Thoracic aorta (tissue), 2 donors: ENCODE results near the gene RAP1GAP2. TPM values are rescaled to one million over a fixed set of nuclear protein-coding genes. Genes with fewer than 3 reads are reported as not detected.
"Not testable (repeated sequence)": the region's sequence is repeated elsewhere in the genome, so short reads cannot be mapped to it uniquely, and the experiment has no call there.

Source experiments
- ATAC-seq: fragments of 150-250 bp; one replicate; pipeline ENCODE4 v1.8.0; 2017; ENCODE audit warnings: low read depth; ENCODE audit not compliant: insufficient number of reproducible peaks, low FRiP score
- DNase-seq: peaks from one replicate; pipeline ENCODE4 v3.0.0-alpha.2; 2020; ENCODE audit warnings: low spot score
- H3K27ac ChIP-seq, 2 donors: fragments of 200-600 bp; sonication (generic); 1 replicate in 1 of 2; 2 replicates in 1 of 2; pipeline ENCODE4 v1.5.1; 2016; ENCODE audit warnings: mild to moderate bottlenecking in 2 of 2, moderate library complexity in 2 of 2
- H3K27me3 ChIP-seq: fragments of 200-600 bp; sonication (generic); replicated peaks from 2 replicates; pipeline ENCODE4 v1.6.0; 2016; ENCODE audit warnings: mild to moderate bottlenecking; ENCODE audit not compliant: insufficient read depth
- H3K36me3 ChIP-seq: fragments of 200-600 bp; sonication (generic); one replicate; pipeline ENCODE4 v1.5.1; 2016
- H3K4me1 ChIP-seq, 2 donors: fragments of 200-600 bp; sonication (generic); 1 replicate in 1 of 2; 2 replicates in 1 of 2; pipeline versions ENCODE4 v1.5.1 to v1.6.0; 2016; ENCODE audit warnings: low read depth in 2 of 2, mild to moderate bottlenecking in 1 of 2; ENCODE audit not compliant: control insufficient read depth in 1 of 2
- H3K4me3 ChIP-seq: fragments of 200-600 bp; sonication (generic); 2 replicates; pipeline ENCODE4 v1.5.1; 2016; ENCODE audit warnings: mild to moderate bottlenecking
- H3K9me3 ChIP-seq: fragments of 200-600 bp; sonication (generic); 2 replicates; pipeline ENCODE4 v1.5.1; 2016
- CTCF ChIP-seq: fragments of 200-600 bp; sonication (generic); IDR thresholded peaks from one replicate; pipeline ENCODE4 v1.5.1; 2019; ENCODE audit warnings: antibody characterized with exemption
- total RNA-seq, 2 donors: library from RNA; depleted of rRNA; stranded (reverse); fragments of >200 nt; gene quantifications; one replicate each; pipeline versions ENCODE4 v1.1.0 to v1.2.3, GENCODE V29; 2016

The RAP1GAP2 gene
- total RNA-seq, 2 donors from 2014 or later, result 10.0 to 12.4 TPM

- peaks cover 4 to 6% of the 10 kb centered on the region in 2 donors for H3K4me1 ChIP-seq
- H3K36me3 ChIP-seq, result no peaks in the 10 kb centered on the region
- H3K4me3 ChIP-seq, result no peak overlapping the region
- H3K9me3 ChIP-seq, result no peaks in the 10 kb centered on the region
- H3K27me3 ChIP-seq, result no peaks in the 10 kb centered on the region
- ATAC-seq, result no peak
- no peak for DNase-seq
- H3K27ac ChIP-seq, result no peak overlapping the region
- TF ChIP-seq CTCF, result no peak
Observed at GRCh38 chr17:2986925-2987324, 190.7 kb downstream of the RAP1GAP2 start.

- DNase-seq, ATAC-seq, H3K27ac ChIP-seq, H3K36me3 ChIP-seq, H3K4me3 ChIP-seq, H3K27me3 ChIP-seq, H3K9me3 ChIP-seq, H3K4me1 ChIP-seq: not testable (repeated sequence)
Observed at GRCh38 chr17:2989396-2989795, 193.2 kb downstream of the RAP1GAP2 start.

GRCh38 chr17:2989855-2990254 is 193.6 kb downstream of the RAP1GAP2 start:
- ATAC-seq (no peak), DNase-seq (no peak)
- no peak overlapping the region for H3K27ac ChIP-seq
- no peaks in the 10 kb centered on the region for H3K9me3 ChIP-seq
- no peak for TF ChIP-seq CTCF
- H3K4me1 ChIP-seq, result no peaks in the 10 kb centered on the region
- no peaks in the 10 kb centered on the region for H3K36me3 ChIP-seq
- no peak overlapping the region for H3K4me3 ChIP-seq
- H3K27me3 ChIP-seq, result no peaks in the 10 kb centered on the region

GRCh38 chr17:2990396-2990795 is 194.2 kb downstream of the RAP1GAP2 start:
- DNase-seq, result no peak
- no peak for TF ChIP-seq CTCF
- ATAC-seq, result no peak

GRCh38 chr17:2991396-2992180 is 195.3 kb downstream of the RAP1GAP2 start:
- DNase-seq, H3K36me3 ChIP-seq, H3K27ac ChIP-seq, H3K4me1 ChIP-seq, H3K4me3 ChIP-seq, ATAC-seq, H3K27me3 ChIP-seq, H3K9me3 ChIP-seq: not testable (repeated sequence)

More at GRCh38 chr17:2990396-2990795, 194.2 kb downstream of the RAP1GAP2 start:
- Histone ChIP-seq H3K4me1 (no peaks in the 10 kb centered on the region), H3K27me3 (no peaks in the 10 kb centered on the region), H3K27ac (no peak overlapping the region), H3K4me3 (no peak overlapping the region), H3K36me3 (no peaks in the 10 kb centered on the region), H3K9me3 (no peaks in the 10 kb centered on the region)

- Histone ChIP-seq H3K4me3 (no peak overlapping the region), H3K4me1 (peaks cover 0 to 10% of the 10 kb centered on the region in 2 donors), H3K36me3 (no peaks in the 10 kb centered on the region), H3K9me3 (no peaks in the 10 kb centered on the region), H3K27me3 (no peaks in the 10 kb centered on the region), H3K27ac (no peak overlapping the region)
- no peak for DNase-seq
- no peak for ATAC-seq
- no peak for TF ChIP-seq CTCF
Observed at GRCh38 chr17:2994441-2994840, 198.2 kb downstream of the RAP1GAP2 start.
